Liver (tissue), 9 donors: ENCODE measurements around the gene TNKS2. TPM values are rescaled to one million over a fixed set of nuclear protein-coding genes. Genes with fewer than 3 reads are reported as not detected.

ENCODE experiments used
- DNase-seq: peaks from one replicate; pipeline ENCODE4 v3.0.0-alpha.2; 2017; ENCODE audit warnings: low spot score
- H3K27ac ChIP-seq, 2 donors: one replicate each; pipeline ENCODE4 v1.7.0; 2013; ENCODE audit warnings: inconsistent platforms in 2 of 2, low read length in 2 of 2, control low read depth in 1 of 2, low read depth in 1 of 2, mild to moderate bottlenecking in 1 of 2
- H3K27me3 ChIP-seq, 4 donors: one replicate each; pipeline versions ENCODE4 v1.6.1 to v1.7.0; 2013; ENCODE audit warnings: low read length in 3 of 4, inconsistent platforms in 1 of 4, mild to moderate bottlenecking in 1 of 4, moderate library complexity in 1 of 4; ENCODE audit not compliant: control insufficient read depth in 4 of 4, insufficient read depth in 4 of 4
- H3K36me3 ChIP-seq, 4 donors: one replicate each; pipeline versions ENCODE4 v1.6.1 to v1.7.0; 2013; ENCODE audit warnings: low read length in 3 of 4, mild to moderate bottlenecking in 3 of 4, low read depth in 1 of 4, moderate library complexity in 1 of 4; ENCODE audit not compliant: control insufficient read depth in 4 of 4, insufficient read depth in 3 of 4
- H3K4me1 ChIP-seq, 4 donors: one replicate each; pipeline versions ENCODE4 v1.6.1 to v1.7.0; 2013; ENCODE audit warnings: low read length in 3 of 4, mild to moderate bottlenecking in 3 of 4, moderate library complexity in 1 of 4; ENCODE audit not compliant: control insufficient read depth in 4 of 4, insufficient read depth in 4 of 4
- H3K4me3 ChIP-seq, 3 donors: one replicate each; pipeline versions ENCODE4 v1.6.1 to v1.7.0; 2013; ENCODE audit warnings: low read length in 3 of 3, control low read depth in 1 of 3, low read depth in 1 of 3, mild to moderate bottlenecking in 1 of 3
- H3K9ac ChIP-seq, 2 donors: one replicate each; pipeline ENCODE4 v1.7.0; 2013; ENCODE audit warnings: low read length in 2 of 2, mild to moderate bottlenecking in 2 of 2, moderate library complexity in 2 of 2, control low read depth in 1 of 2, low read depth in 1 of 2
- H3K9me3 ChIP-seq, 4 donors: one replicate each; pipeline versions ENCODE4 v1.6.1 to v1.7.0; 2013; ENCODE audit warnings: low read length in 3 of 4; ENCODE audit not compliant: control insufficient read depth in 4 of 4
- ATF3 ChIP-seq: IDR thresholded peaks from 2 replicates; pipeline ENCODE4 v1.6.1; 2016; ENCODE audit warnings: antibody characterized with exemption
- CTCF ChIP-seq: fragments of 150-350 bp; IDR thresholded peaks from 2 replicates; pipeline ENCODE4 v1.5.1; 2017; ENCODE audit warnings: improper control_type of control experiment, low read depth, low read length; ENCODE audit not compliant: missing input control
- FOXA2 ChIP-seq: IDR thresholded peaks from 2 replicates; pipeline ENCODE4 v1.6.1; 2016; ENCODE audit warnings: antibody characterized with exemption
- GABPA ChIP-seq, 2 donors: IDR thresholded peaks in 1 of 2; conservative IDR thresholded peaks in 1 of 2; 2 replicates each; pipeline ENCODE4 v1.6.1; 2016; ENCODE audit warnings: antibody characterized with exemption in 2 of 2, mild to moderate bottlenecking in 1 of 2, moderate library complexity in 1 of 2
- MAX ChIP-seq: IDR thresholded peaks from 2 replicates; pipeline ENCODE4 v1.6.1; 2016; ENCODE audit warnings: antibody characterized with exemption
- NR2F2 ChIP-seq: IDR thresholded peaks from 2 replicates; pipeline ENCODE4 v1.6.1; 2016; ENCODE audit warnings: antibody characterized with exemption
- RAD21 ChIP-seq, 2 donors: IDR thresholded peaks; 2 replicates each; pipeline ENCODE4 v1.6.1; 2016; ENCODE audit warnings: antibody characterized with exemption in 2 of 2, mild to moderate bottlenecking in 2 of 2
- REST ChIP-seq: IDR thresholded peaks from 2 replicates; pipeline ENCODE4 v1.6.1; 2016; ENCODE audit warnings: antibody characterized with exemption, mild to moderate bottlenecking
- RXRA ChIP-seq, 2 donors: IDR thresholded peaks; 2 replicates each; pipeline ENCODE4 v1.6.1; 2017 to 2018; ENCODE audit warnings: antibody characterized with exemption in 2 of 2, mild to moderate bottlenecking in 1 of 2
- SP1 ChIP-seq: IDR thresholded peaks from 2 replicates; pipeline ENCODE4 v1.6.1; 2018; ENCODE audit warnings: antibody characterized with exemption, mild to moderate bottlenecking
- YY1 ChIP-seq: IDR thresholded peaks from 2 replicates; pipeline ENCODE4 v1.6.1; 2016; ENCODE audit warnings: antibody characterized with exemption, mild to moderate bottlenecking
- WGBS: extraction: QIAGEN DNeasy Blood & Tissue Kit; methylation state at CpG from one replicate; pipeline ENCODE4 v1.1.7; 2013; 5-methylcytosine and 5-hydroxymethylcytosine counted together
- polyA plus RNA-seq, 2 donors: library from polyadenylated mRNA; stranded (reverse) in 1 of 2; unstranded in 1 of 2; fragments of 200-250 nt in 1 of 2; fragments of >200 nt in 1 of 2; fragmentation: Nextera tagmentation in 1 of 2; extraction: Ambion mirVana in 1 of 2; gene quantifications; one replicate each; pipeline versions ENCODE4 v1.2.1 to v1.2.3, GENCODE V29; 2013 to 2015
- total RNA-seq, 2 donors: library from RNA; depleted of rRNA; stranded (reverse); fragments of >200 nt; gene quantifications; one replicate each; pipeline ENCODE4 v1.2.3, GENCODE V29; 2014
- donor health status: healthy.
- donor health status: healthy.
- donor health status: healthy.
- donor health status: healthy.
- donor health status: healthy.

Gene TNKS2
- total and polyA plus RNA-seq, 4 donors = 5.2 to 30.7 (median 18.2) TPM

GRCh38 chr10:91756286-91756685, 41.9 kb upstream of the TNKS2 start:
- no peaks in the 10 kb centered on the region for H3K27me3 ChIP-seq
- no peak overlapping the region for H3K4me3 ChIP-seq
- H3K36me3 ChIP-seq = no peaks in the 10 kb centered on the region
- H3K4me1 ChIP-seq = no peaks in the 10 kb centered on the region
- no peaks in the 10 kb centered on the region for H3K9me3 ChIP-seq
- WGBS = 68% methylated on average over 2 of the region's 2 CpGs
- H3K9ac ChIP-seq = no peak overlapping the region
- H3K27ac ChIP-seq = no peak overlapping the region
- no peak for DNase-seq
- TF ChIP-seq REST (no peak), ATF3 (no peak), MAX (no peak), SP1 (no peak), CTCF (no peak), NR2F2 (no peak), GABPA (IDR thresholded peaks at IDR 0.05 in 1 of 2, conservative IDR thresholded peaks at IDR 0.05 in 1 of 2) (no peak)

- H3K27ac ChIP-seq = no peak overlapping the region
- 56% methylated on average over 3 of the region's 3 CpGs for WGBS
- no peak overlapping the region for H3K9ac ChIP-seq
- H3K27me3 ChIP-seq = no peaks in the 10 kb centered on the region
- peak in 1 of 2 donors; percentile 17 for TF ChIP-seq RXRA (IDR thresholded peaks at IDR 0.05)
- TF ChIP-seq RAD21 (IDR thresholded peaks at IDR 0.05) = peak; percentile 95 to 96
- TF ChIP-seq CTCF = peak; percentile 61
- peak; percentile 15 for TF ChIP-seq FOXA2
- peak; percentile 15 for TF ChIP-seq YY1
- no peak for TF ChIP-seq MAX
- H3K4me3 ChIP-seq = no peak overlapping the region
- H3K9me3 ChIP-seq = no peaks in the 10 kb centered on the region
- DNase-seq = no peak
- no peaks in the 10 kb centered on the region for H3K4me1 ChIP-seq
- H3K36me3 ChIP-seq = no peaks in the 10 kb centered on the region
Observed at GRCh38 chr10:91758303-91759146, 39.7 kb upstream of the TNKS2 start.
